Measurements from ENCODE around the gene HSPB7.

The HSPB7 gene

GRCh38 chr1:15965228-15965767 lies 52.5 kb downstream of the HSPB7 start:
- no peak for TF ChIP-seq CTCF (IDR thresholded peaks at IDR 0.05)
- peaks cover 0 to 50% (median 22%) of the 10 kb centered on the region in 4 donors for H3K4me1 ChIP-seq
- intact Hi-C loops (cut with DNase I; ENCODE audit: low total_unique reads), result no loop called here
- H3K9me3 ChIP-seq, result no peaks in the 10 kb centered on the region
- no peak overlapping the region for H3K4me3 ChIP-seq
- peak overlapping the region; percentile 54 for H3K27ac ChIP-seq
- peaks cover 8 to 25% (median 14%) of the 10 kb centered on the region in 3 donors for H3K36me3 ChIP-seq
- DNase-seq, result no peak
- H3K27me3 ChIP-seq, result no peaks in the 10 kb centered on the region
